Right lobe of liver (tissue), 6 donors: ENCODE measurements around the gene SPATA2L. TPM values are rescaled to one million over a fixed set of nuclear protein-coding genes. Genes with fewer than 3 reads are reported as not detected.
A peak's percentile ranks its signal among the peaks of the same experiment; 100 is the strongest.

Source experiments
- ATAC-seq, 4 donors: fragments of 200-7000 bp; cut with Tn5 transposase; one replicate each; pipeline ENCODE4 v1.9.1; 2020; ENCODE audit warnings: mild to moderate bottlenecking in 4 of 4, moderate library complexity in 4 of 4
- DNase-seq, 3 donors: peaks; one replicate each; pipeline ENCODE4 v3.0.0-alpha.2; 2020
- H3K27ac ChIP-seq, 3 donors: fragments of 200-600 bp; one replicate each; pipeline ENCODE4 v1.8.0; 2022
- H3K27me3 ChIP-seq, 2 donors: fragments of 200-600 bp; one replicate each; pipeline ENCODE4 v1.8.0; 2022
- H3K36me3 ChIP-seq, 4 donors: fragments of 200-600 bp; sonication (generic) in 1 of 4; one replicate each; pipeline versions ENCODE4 v1.5.1 to v1.8.0; 2017 to 2022; ENCODE audit warnings: control low read depth in 1 of 4
- H3K4me1 ChIP-seq, 4 donors: fragments of 200-600 bp; sonication (generic) in 1 of 4; one replicate each; pipeline versions ENCODE4 v1.5.1 to v1.8.0; 2017 to 2022; ENCODE audit warnings: control low read depth in 1 of 4
- H3K4me3 ChIP-seq, 3 donors: fragments of 200-600 bp; one replicate each; pipeline ENCODE4 v1.8.0; 2022
- H3K9me3 ChIP-seq, 4 donors: fragments of 200-600 bp; sonication (generic) in 1 of 4; one replicate each; pipeline versions ENCODE4 v1.5.1 to v1.8.0; 2017 to 2022; ENCODE audit warnings: control low read depth in 1 of 4
- CTCF ChIP-seq, 4 donors: fragments of 200-600 bp in 3 of 4; fragments of 450-650 bp in 1 of 4; IDR thresholded peaks; one replicate each; pipeline versions ENCODE4 v1.5.1 to v1.8.0; 2016 to 2022; ENCODE audit warnings: antibody characterized with exemption in 4 of 4, mild to moderate bottlenecking in 2 of 4
- POLR2A ChIP-seq: fragments of 450-650 bp; IDR thresholded peaks from one replicate; pipeline ENCODE4 v1.6.1; 2017; ENCODE audit warnings: antibody characterized with exemption, mild to moderate bottlenecking
- WGBS: methylation state at CpG from one replicate; pipeline ENCODE4 v1.1.6; 2018; ENCODE audit warnings: low coverage, low lambda C conversion rate; ENCODE audit not compliant: insufficient coverage; ENCODE audit errors: missing lambda C conversion rate; 5-methylcytosine and 5-hydroxymethylcytosine counted together
- intact Hi-C, 2 donors: fragments of 100-400 bp; cut with DNase I; formaldehyde crosslinking; loops; one replicate each; pipeline versions ENCODE4 v1.11.2 to v1.14.1; 2022
- total RNA-seq, 6 experiments: library from RNA; depleted of rRNA in 2 of 6; stranded (reverse); fragments of >200 nt in 2 of 6; fragmentation: NEBNext Ultra II Directional in 3 of 6; extraction: Animal tissue kit (Norgen Biotek cat#: 25700) in 3 of 6; gene quantifications; one replicate each; pipeline versions ENCODE4 v1.1.0 to v1.2.4, GENCODE V29; 2016 to 2023
- donor health status: DM: no; HTN: yes; CAD: no.
- donor health status: DM: no; HTN: no; CAD: no.
- donor health status: DM: no; HTN: no; CAD: no.
- donor health status: DM: no; HTN: yes; CAD: no.
- donor health status: DM: no; HTN: yes; CAD: no.

SPATA2L gene
- total RNA-seq, 6 experiments from 2014 or later: 5.6 to 17.9 (median 11.2) TPM

DNA sequence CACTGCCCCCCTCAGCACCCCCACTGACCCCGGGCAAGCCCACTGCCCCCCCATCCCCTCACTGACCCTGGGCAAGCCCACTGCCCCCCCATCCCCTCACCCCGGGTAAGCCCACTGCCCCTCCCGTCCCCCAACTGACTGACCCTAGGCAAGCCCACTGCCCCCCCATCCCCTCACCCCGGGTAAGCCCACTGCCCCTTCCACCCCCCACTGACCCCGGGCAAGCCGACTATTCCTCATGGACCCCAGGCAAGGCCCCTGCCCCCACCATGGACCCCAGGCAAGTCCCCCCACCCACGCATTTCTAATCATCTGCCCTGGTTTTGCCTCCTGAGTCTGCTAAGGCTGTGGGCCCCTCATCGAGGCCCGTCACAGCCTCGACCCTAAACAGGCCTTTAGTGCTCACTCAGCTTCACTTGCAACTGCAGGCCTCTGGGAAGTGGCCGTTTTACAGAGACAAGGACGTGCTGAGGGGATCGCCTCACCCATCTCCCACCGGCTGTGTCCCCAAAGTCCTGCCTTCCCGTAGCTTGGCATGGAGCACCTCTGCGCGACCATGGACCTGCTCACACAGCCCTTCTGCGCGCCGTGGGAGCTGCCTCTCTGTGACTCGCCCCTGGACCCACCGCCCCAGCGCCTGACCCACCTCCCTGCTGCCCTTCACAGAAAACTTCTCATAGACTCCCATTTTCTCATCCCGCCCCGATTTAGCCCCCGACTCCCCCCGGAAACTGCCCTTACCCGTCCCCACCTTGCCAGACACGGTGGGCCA lies 15.6 kb upstream of the SPATA2L start:
- H3K27me3 ChIP-seq: no peaks in the 10 kb centered on the region
- H3K4me3 ChIP-seq: no peak overlapping the region
- ATAC-seq (no peak), DNase-seq (no peak)
- H3K36me3 ChIP-seq: no peaks in the 10 kb centered on the region
- no peaks in the 10 kb centered on the region for H3K9me3 ChIP-seq
- H3K4me1 ChIP-seq: peaks cover 0 to 11% (median 4%) of the 10 kb centered on the region in 4 donors
- no peak overlapping the region for H3K27ac ChIP-seq
- WGBS: 81% methylated on average over 11 of the region's 29 CpGs
- TF ChIP-seq CTCF (IDR thresholded peaks at IDR 0.05) (no peak), POLR2A (no peak)
- intact Hi-C loops: no loop called here

GRCh38 chr16:89716493-89716892 lies 15.0 kb upstream of the SPATA2L start:
- no peak for DNase-seq
- WGBS: 87% methylated on average over 9 of the region's 15 CpGs
- Histone ChIP-seq H3K9me3 (no peaks in the 10 kb centered on the region), H3K4me1 (peaks cover 0 to 16% (median 4%) of the 10 kb centered on the region in 4 donors), H3K36me3 (no peaks in the 10 kb centered on the region), H3K27ac (no peak overlapping the region), H3K4me3 (no peak overlapping the region), H3K27me3 (no peaks in the 10 kb centered on the region)
- no peak for TF ChIP-seq POLR2A
- no peak for TF ChIP-seq CTCF (IDR thresholded peaks at IDR 0.05)
- no peak for ATAC-seq
- intact Hi-C loops: no loop called here

DNA sequence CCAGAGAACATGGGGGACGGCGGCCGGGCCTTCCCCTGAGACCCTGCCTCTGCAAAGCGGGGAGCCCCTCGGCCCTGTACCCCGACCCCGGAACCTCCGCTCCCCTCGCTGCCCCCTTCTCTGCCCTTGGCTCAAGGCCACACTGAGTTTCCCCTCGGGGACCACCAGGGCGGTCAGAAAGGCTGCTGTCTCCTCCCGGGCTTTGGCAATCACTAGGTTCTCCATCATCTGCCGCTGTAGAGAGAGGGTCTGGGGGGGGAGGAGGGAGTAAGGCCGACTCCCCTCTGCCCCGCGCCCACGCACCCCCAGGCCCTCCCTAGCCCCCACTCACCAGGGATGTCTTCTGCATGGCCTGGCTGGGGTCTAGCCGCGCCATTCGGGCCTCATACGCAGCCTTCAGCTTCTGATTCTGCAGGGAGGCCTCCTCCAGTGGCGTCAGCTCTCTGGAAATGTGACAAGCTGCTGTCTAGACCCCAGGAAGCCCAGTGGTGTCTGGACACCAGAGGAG lies 10.8 kb upstream of the SPATA2L start:
- Histone ChIP-seq H3K36me3 (no peaks in the 10 kb centered on the region), H3K9me3 (no peaks in the 10 kb centered on the region), H3K27me3 (no peaks in the 10 kb centered on the region), H3K4me1 (peaks cover 0 to 6% (median 0%) of the 10 kb centered on the region in 4 donors), H3K4me3 (peak overlapping the region in 2 of 3 donors; percentile 31 to 54), H3K27ac (no peak overlapping the region)
- ATAC-seq: peak in 1 of 4 donors; percentile 4
- no peak for TF ChIP-seq CTCF (IDR thresholded peaks at IDR 0.05)
- TF ChIP-seq POLR2A: no peak
- DNase-seq: no peak
- WGBS: 0% methylated on average over 1 of the region's 22 CpGs
- intact Hi-C loops: loop anchor here in 1 of 2 donors (5.0 kb wide), 1 partner anchor 85 kb away; no protein-coding TSS in a partner anchor

- ATAC-seq: peak; percentile 65 to 85 (median 78)
- Histone ChIP-seq H3K4me3 (peak overlapping the region in 2 of 3 donors; percentile 31 to 54), H3K4me1 (peaks cover 0 to 6% (median 0%) of the 10 kb centered on the region in 4 donors), H3K36me3 (no peaks in the 10 kb centered on the region), H3K27ac (no peak overlapping the region), H3K9me3 (no peaks in the 10 kb centered on the region), H3K27me3 (no peaks in the 10 kb centered on the region)
- intact Hi-C loops: loop anchor here in 1 of 2 donors (5.0 kb wide), 1 partner anchor 86 kb away; no protein-coding TSS in a partner anchor
- WGBS: 11% methylated on average over 8 of the region's 48 CpGs
- TF ChIP-seq CTCF (IDR thresholded peaks at IDR 0.05) (no peak), POLR2A (no peak)
- DNase-seq: peak in 1 of 3 donors; percentile 61
These were observed 10.2 kb upstream of the SPATA2L start for GRCh38 chr16:89711601-89712273.
